HG03159 (cell line): ENCODE results near the gene PDP2.

Experiments used
- ATAC-seq: cut with Tn5 transposase; IDR thresholded peaks from one replicate; pipeline ENCODE4 v1.9.1; 2021; ENCODE audit warnings: mild to moderate bottlenecking, moderate library complexity; ENCODE audit not compliant: unreplicated experiment

PDP2 gene, protein sequence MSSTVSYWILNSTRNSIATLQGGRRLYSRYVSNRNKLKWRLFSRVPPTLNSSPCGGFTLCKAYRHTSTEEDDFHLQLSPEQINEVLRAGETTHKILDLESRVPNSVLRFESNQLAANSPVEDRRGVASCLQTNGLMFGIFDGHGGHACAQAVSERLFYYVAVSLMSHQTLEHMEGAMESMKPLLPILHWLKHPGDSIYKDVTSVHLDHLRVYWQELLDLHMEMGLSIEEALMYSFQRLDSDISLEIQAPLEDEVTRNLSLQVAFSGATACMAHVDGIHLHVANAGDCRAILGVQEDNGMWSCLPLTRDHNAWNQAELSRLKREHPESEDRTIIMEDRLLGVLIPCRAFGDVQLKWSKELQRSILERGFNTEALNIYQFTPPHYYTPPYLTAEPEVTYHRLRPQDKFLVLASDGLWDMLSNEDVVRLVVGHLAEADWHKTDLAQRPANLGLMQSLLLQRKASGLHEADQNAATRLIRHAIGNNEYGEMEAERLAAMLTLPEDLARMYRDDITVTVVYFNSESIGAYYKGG

DNA sequence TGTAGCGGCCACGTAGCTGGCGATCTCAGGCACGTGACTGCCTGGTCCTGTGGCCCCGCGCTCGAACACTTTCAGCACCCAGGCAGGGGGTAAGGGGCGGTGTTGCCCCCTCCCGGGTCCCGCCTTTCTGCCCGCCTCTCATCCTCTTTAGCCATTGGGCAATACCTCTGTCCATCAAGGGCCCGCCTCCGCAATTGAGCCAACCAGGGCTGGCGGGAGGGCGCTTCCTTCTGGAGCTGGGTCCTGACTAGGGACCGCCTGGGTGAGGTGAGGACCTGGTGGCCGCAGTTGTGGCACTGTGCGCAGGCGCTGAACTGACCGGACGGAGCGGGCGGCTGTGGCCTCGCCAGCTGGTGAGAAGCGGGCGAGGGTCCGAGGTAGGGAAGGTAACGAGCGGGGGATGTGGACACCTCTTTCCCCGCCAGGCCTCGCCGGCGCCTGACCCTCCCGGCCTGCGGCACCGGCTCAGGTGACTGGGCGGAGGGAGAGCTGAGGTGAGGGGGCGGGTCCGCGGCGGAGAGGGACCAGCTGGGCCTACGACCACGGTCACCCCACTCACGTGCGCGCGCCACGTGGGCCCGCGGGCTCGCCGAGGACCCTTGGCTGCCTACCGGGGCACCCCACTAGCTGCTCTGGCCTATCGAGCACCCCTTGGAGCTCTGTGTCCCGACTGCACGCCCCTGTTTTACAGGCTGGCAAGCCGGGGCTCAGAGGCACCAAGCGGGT, at the start of gene PDP2:
Gene PDP2 (plus strand): TSS at position 228 of the 726 bp plus-strand sequence. CDS start 3,770 bp downstream, outside the sequence.
- peak; percentile 92 for ATAC-seq

DNA sequence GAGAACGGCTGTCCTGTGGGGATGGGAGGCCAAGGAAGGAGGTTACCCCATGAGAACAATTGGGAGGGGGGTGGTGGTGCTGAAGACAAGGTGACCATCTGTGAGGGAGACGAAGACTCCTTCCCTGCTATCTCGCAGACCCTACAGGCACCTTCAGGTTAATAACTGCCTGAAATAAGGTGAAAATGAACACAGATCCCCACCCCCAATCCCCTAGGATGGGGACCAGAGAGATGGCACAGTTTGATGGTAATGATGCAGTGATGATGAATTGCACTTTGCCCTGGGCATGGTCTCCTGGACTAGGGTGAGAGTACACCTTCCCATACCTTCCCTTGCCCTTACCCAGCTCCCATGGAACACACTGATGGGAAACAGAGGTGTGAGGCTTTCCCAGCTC, 48.1 kb upstream of the PDP2 start:
- ATAC-seq, result no peak

DNA sequence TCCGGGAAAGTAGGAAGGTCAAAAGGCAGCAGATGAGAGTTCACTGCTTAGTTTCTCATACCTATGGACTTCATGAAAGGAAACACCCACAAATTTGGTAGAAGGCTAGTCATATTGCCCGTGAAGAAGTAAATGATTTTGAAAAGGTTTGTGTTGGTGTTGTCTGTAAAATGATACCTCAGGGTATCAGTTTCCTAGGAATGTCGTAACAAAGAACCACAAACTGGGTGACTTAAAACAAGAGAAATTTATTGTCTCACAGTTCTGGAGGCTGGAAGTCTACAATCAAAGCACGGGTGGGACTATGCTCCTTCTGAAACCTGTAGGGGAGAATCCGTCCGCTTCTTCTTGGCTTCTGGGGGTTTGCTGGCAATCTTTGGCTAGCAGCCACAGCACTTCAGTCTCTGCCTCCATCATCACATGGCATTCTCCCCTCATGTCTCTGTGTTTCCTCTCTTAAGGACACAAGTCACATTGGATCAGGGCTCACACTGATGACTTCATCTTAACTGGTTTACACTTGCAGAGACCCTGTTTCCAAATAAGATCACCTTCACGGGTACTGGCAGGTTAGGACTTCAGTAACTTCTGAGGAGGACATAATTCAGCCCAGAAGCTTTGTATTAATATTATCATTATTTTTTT, 47.5 kb upstream of the PDP2 start:
- ATAC-seq, result no peak

DNA sequence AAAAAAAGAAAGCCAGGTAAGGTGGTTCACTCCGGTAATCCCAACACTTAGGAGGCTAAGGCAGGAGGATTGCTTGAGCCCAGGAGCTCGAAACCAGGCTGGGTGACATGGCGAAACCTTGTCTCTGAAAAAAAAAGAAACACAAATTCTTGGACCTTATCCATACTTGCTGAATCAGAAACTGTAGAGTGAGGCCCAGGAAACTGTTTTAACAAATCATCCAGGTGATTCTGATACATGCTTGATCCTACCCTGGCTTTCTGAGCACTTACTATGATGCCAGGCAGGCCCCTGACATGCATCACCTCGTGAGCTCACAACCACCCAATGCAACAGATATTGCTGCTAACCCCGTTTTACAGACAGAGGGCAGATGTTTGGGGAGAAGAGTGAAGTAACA, 45.6 kb upstream of the PDP2 start:
- no peak for ATAC-seq

DNA sequence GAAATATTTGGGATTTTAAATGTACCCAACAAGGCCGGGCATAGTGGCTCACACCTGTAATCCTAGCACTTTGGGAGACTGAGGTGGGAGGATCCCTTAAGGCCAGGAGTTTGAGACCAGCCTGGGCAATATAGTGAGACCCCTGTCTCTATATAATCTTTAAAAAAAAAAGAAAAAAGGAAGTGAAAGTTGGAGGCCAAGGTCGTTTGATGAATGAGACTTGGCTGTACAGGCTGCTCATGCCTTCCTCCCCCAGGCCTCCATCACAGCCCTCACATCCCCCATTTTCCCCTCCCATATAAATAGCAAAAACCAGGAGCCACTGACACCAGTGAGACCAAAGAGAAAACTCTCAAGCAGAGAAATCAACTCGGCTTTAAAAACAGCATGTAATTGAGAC, 39.4 kb upstream of the PDP2 start:
- ATAC-seq, result no peak

DNA sequence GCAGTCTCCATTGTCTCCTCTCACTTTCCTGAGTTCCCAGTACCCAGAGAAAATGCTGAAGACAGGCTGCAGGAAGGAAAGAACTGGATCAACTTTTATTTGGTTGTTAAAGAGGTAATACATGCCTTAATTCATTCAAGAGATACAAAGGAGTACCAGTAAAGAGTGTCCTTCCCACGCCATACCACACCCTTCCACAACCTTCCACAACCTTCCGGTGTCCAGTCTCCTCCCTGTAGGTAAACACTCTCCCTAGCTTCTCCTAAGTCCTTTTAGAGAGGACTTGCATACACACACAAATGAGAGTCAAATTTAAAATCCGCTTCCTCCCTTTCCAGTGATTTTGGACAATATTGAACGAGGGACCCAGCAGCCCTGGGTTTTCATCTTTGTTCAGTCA, 38.9 kb upstream of the PDP2 start:
- ATAC-seq, result no peak

DNA sequence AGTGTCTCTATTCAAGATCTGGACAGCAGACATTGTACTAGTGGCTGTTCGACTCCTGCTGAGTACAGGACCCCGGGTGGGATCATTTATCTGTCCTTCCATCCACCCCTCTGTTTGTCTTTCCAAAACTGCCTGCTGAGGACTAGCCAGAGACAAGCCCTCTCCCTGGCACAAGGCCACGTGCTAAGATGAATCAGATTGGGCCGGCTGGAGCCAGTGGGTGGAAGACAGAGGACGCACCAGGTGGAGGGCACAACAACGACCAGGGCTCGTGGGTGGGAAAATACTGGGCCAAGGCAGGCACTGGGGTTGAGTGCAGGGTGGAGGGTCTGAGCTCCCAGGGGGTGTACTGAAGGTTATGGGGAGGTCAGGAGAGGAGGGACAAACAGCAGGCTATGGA, 37.5 kb upstream of the PDP2 start:
- no peak for ATAC-seq

DNA sequence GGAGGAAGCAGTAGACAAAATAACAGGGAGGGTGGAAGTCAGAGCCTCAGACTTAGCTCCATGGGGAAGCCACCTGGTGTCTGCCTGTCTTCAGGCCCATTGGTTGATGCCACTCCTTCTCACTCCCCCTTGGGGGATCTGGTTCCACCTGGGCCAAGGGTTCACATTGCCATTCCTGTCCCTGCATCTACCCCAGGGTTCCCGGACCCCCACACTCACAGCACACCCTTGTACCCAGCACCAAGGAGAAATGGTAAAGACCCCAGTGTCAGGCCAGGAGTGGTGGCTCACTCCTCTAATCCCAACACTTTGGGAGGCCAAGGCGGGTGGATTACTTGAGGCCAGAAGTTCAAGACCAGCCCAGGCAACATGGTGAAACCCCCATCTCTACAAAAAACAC, 37.1 kb upstream of the PDP2 start:
- ATAC-seq, result no peak

DNA sequence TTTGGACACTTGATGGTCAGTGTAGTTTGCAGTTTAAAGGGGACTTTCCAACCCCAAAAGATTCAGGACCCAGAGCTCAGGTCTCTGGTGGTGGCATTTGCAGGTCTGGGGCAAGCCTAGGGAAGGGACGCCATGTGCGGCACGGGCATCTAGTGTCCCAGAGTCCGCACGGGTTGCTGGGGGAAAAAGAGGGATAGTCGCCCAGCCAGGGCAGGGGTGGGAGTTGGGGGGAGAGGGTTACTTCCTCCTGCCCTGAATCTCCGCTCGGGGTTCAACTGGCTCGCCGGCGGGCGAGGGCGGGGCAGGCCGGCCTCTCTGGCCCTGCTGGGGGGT, 36.3 kb upstream of the PDP2 start:
- no peak for ATAC-seq

DNA sequence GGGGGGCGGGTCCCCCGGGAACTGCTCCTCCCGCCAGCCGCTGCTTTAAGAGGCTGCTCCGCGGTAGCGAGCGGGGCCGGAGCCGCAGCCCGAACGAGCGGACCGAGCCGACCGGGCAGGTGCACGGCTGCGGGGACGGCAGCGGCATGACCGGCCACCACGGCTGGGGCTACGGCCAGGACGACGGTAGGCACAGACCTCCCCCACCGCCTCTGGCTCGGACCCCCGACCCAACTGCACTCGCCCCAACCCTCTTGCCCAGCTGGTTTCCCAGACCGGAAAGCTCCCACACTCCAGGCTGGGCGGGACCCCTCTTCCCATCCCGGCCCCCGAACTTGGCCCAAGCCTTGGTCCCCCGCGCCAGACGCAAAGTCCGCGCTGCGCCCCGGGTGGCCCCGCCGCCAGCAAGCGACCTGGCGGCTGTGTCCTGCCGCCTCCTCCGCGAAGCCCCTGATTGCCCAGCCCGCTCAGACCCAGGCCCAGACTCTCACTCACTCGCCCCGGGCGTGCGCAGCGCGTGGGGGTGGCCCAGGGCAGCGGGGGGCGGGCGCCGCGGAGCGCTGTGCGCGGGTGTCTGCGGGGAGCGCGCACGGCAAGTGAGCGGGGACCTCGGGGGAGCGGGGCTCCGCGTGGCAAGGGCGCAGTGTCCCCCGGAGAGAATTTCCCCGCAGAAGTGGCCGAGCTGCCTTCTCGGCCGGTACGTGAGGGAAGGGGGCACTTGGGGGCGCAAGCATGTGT, 35.8 kb upstream of the PDP2 start, which contains the start of gene CA7:
Gene CA7 (plus strand): TSS at position 73 of the 738 bp plus-strand sequence. CDS start 74 bp downstream, at position 147.
- ATAC-seq, result no peak

DNA sequence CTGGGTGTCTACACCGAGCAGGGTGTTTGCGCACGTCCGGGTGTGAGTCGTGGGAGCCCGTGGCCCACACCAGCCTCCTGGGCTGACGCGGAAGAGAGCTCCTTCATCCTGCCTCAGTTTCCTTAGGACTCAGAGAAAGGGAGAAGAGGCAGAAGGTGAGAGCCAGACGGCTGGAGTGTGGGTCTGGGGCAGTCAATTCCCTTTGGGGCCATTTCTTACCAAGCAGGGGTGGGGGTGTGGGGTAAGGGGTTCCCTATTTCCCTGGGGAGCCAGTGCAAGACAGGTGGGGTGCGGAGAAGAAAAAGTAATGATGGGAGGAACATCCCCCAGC, 35.3 kb upstream of the PDP2 start:
- ATAC-seq, result no peak

DNA sequence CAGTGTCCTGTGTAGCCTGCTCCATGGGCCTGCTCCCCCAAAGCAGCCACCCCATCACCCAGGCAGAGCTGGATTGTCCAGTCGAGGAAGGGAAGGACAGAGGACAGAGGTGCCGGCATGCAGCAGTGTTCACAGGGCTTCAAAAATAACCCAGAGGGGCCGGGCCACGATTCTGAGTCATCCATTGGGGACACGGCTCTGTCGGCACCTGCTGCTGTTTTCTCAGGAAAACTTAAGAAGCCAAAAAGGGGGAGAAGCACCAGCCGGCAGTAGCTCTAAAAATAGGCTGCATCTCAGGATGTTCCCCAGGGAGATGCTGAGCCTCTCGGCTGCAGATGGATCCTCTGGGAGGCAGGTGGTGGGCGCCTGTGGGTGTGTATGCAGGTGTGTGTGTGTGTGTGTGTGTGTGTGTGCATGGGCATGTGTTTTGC, 34.5 kb upstream of the PDP2 start:
- ATAC-seq, result no peak

DNA sequence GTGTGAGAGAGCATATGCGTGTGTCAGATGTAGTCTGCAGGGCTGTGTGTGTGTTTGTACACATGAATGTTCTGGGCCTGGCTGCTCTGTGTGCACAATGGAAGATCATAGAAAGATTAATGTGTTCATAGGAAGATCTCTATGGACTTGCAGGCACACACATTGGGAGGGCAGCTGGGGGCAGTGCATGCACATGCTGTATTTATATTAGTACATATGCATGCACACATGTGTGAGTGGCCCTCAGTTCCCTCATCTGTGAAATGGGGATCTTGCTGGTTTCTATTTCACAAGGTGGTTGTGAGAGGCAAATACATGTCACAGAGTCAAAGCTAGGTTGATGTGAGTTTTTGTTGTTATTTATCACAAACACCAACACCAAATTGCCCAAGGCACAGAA, 34.0 kb upstream of the PDP2 start:
- no peak for ATAC-seq

DNA sequence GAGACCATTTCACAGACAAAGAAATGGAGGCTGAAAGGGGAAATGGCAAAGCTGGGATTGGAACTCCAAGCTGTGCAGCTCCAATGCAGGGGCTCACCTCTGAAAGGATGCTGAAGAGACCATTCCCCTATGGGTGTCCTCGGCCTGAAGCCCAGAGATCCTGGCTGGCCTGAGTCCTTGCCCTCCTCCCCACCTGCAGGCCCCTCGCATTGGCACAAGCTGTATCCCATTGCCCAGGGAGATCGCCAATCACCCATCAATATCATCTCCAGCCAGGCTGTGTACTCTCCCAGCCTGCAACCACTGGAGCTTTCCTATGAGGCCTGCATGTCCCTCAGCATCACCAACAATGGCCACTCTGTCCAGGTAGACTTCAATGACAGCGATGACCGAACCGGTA, 33.5 kb upstream of the PDP2 start:
- no peak for ATAC-seq

DNA sequence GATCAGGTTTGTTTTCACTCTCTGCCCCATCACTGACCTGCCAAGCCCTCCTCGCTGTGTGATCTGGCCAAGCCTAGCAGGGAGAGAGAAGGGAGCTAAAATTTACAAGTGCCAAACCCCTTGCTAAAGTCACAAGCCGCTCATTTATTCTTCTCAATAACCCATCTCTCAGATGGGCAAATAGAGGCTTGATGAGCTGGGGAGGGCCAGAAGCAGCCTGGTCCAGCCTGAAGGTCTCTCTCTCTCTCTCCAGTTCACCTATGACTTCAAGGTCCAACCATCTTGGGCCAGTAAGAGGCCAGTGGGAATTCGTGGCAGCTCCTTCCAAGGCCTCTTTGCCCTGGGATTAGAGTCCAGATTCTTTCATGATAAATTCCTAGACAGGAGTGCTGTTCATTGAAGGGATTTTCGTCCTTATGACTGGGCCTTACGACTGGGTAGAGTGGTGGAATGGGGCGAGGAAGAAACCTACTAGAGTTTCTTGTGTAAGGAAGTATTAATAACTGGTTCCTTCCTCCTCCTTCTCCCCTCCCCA, 32.7 kb upstream of the PDP2 start:
- ATAC-seq, result no peak

DNA sequence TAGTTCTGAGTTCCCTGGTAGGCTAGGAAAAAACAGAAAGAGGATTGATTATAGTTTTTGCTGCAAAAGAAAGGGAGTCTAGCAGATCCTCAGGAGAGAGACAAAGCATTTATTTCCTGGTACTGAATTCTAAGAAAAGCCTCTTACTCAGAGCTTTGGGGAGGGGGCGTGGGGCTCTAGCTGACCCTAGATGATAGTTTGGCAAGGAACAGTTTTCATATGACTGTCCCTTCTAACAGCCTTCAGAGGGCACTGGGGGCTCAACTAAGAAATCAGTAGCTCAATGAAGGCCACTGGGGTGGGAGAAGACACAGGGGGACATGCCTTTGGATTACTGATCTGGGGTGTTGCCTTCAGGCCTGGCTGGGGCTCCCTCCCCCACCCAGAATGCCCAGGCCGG, 32.1 kb upstream of the PDP2 start:
- no peak for ATAC-seq

DNA sequence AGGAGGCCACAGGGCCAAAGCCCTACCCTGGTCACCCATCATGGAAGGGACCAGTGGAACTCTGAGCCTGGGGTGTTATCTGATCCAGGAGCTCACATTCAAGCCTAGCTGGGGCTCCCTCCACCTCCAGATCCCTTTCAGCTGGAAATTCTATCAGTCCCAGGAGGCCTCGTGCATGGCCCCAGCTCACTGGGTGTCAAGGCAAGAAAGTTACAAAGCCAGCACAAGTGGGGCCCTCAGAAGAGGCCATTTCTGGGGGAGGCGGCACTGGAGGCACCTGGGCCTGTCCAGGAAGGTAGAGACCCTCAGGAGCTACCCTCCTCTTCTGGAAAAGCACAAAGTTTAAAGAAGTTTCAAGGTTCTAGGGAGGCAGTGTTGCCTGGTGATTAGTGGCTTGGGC, 31.3 kb upstream of the PDP2 start:
- ATAC-seq, result no peak

DNA sequence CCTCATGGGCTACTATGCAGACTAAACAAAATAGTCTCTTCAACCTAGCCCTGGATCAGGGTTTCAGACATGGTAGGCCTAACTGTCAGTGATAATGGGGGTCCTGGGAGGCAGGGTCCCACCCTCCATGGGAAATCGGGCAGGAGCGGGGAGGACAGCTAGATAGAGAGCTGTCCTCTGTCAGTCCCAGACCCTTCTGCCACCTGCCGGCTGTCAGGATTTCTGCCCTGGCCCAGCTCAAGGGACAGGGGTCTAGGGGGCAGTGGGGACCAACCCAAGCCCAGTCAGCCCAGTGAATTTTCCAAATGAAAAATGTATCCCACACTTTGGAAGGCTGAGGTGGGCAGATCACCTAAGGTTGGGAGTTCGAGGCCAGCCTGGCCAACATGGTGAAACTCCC, 30.8 kb upstream of the PDP2 start:
- no peak for ATAC-seq

DNA sequence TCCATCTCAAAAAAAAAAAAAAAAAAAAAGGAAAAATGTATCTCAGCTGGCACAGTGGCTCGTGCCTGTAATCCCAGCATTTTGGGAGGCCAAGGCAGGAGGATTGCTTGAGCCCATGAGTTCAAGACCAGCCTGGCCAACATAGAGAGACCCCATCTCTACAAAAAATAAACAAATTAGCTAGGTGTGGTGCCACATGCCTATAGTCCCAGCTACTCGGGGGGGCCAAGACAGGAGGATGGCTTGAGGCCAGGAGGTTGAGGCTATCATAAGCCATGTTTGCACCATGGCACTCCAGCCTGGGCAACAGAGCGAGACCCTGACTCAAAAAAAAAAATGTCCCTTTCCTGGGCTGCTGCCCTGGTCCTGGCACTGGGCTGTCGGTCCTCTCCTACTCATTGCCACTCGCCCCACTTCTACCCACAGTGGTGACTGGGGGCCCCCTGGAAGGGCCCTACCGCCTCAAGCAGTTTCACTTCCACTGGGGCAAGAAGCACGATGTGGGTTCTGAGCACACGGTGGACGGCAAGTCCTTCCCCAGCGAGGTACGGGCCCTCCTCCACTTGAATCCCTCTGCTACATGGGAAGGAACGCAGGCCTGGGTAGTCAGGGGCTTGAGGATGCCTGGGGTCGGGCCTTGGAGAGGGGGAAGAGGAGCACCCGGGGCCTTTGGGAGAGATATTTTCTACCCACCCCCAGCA, 30.1 kb upstream of the PDP2 start:
- no peak for ATAC-seq
